H1 (cell line): ENCODE data around the gene LTB4R. TPM values are rescaled to one million over a fixed set of nuclear protein-coding genes. Genes with fewer than 3 reads are reported as not detected.

ENCODE experiments used
- CTCF ChIA-PET: fragments of 300-600 bp; sonication (Branson Sonifier 250); formaldehyde crosslinking; loops from one replicate; lab custom pipeline; 2021; ENCODE audit not compliant: partially characterized antibody; lab: Charles Lee
- POLR2A ChIA-PET: fragments of 300-600 bp; sonication (Branson Sonifier 250); formaldehyde crosslinking; loops from one replicate; lab custom pipeline; 2021; ENCODE audit warnings: inconsistent platforms; ENCODE audit not compliant: partially characterized antibody; lab: Charles Lee
- DNase-seq, 2 experiments: peaks; one replicate each; pipeline versions ENCODE4 v3.0.0 to v3.0.0-alpha.2; 2010 to 2022; ENCODE audit warnings: low spot score in 2 of 2, low read depth in 1 of 2, mixed read lengths in 1 of 2
- FAIRE-seq: peaks from 2 replicates; lab custom pipeline; 2011; peaks lifted over from hg19 to GRCh38; lab: Jason Lieb, UNC
- H2AFZ ChIP-seq: 2 replicates; pipeline ENCODE4 v1.8.1; 2012; ENCODE audit warnings: low read length, inconsistent platforms
- H2AK5ac ChIP-seq: 2 replicates; pipeline ENCODE4 v1.6.1; 2013; ENCODE audit warnings: low read depth, low read length
- H2BK120ac ChIP-seq: replicated peaks from 2 replicates; pipeline ENCODE3; 2013; ENCODE audit warnings: low read depth, low read length, inconsistent platforms
- H2BK12ac ChIP-seq: 2 replicates; pipeline ENCODE4 v1.6.1; 2013; ENCODE audit warnings: low read depth, low read length
- H2BK15ac ChIP-seq: 2 replicates; pipeline ENCODE4 v1.6.1; 2013; ENCODE audit warnings: low read length
- H2BK20ac ChIP-seq: 2 replicates; pipeline ENCODE4 v1.6.1; 2013; ENCODE audit warnings: low read length
- H2BK5ac ChIP-seq: 2 replicates; pipeline ENCODE4 v1.6.1; 2013; ENCODE audit warnings: low read depth, low read length
- H3K14ac ChIP-seq: 2 replicates; pipeline ENCODE4 v1.6.1; 2013; ENCODE audit warnings: inconsistent platforms; ENCODE audit not compliant: insufficient read length
- H3K18ac ChIP-seq: 2 replicates; pipeline ENCODE4 v1.6.1; 2013; ENCODE audit warnings: low read length; ENCODE audit errors: extremely low read depth
- H3K23ac ChIP-seq: 2 replicates; pipeline ENCODE4 v1.6.1; 2013; ENCODE audit warnings: inconsistent platforms; ENCODE audit not compliant: insufficient read length
- H3K23me2 ChIP-seq: 2 replicates; pipeline ENCODE4 v1.6.1; 2013; ENCODE audit warnings: low read depth, low read length
- H3K27ac ChIP-seq: 2 replicates; pipeline ENCODE4 v1.6.1; 2011; ENCODE audit warnings: low read depth, low read length, inconsistent platforms
- H3K27me3 ChIP-seq, 4 experiments: replicated peaks in 1 of 4; 1 replicate in 1 of 4; 2 replicates in 3 of 4; pipeline versions ENCODE4 v1.6.1 to v1.8.1; 2011 to 2013; ENCODE audit warnings: low read length in 3 of 4, mild to moderate bottlenecking in 3 of 4, inconsistent platforms in 2 of 4, mixed read lengths in 2 of 4, moderate library complexity in 1 of 4; ENCODE audit not compliant: control insufficient read depth in 3 of 4, insufficient read depth in 3 of 4; ENCODE audit errors: extremely low read depth in 1 of 4
- H3K36me3 ChIP-seq, 4 experiments: 2 replicates each; pipeline versions ENCODE4 v1.6.1 to v1.8.1; 2011 to 2013; ENCODE audit warnings: mild to moderate bottlenecking in 4 of 4, low read length in 3 of 4, moderate library complexity in 2 of 4, control low read depth in 1 of 4, inconsistent platforms in 1 of 4; ENCODE audit not compliant: insufficient read depth in 4 of 4, control insufficient read depth in 2 of 4
- H3K4ac ChIP-seq: replicated peaks from 2 replicates; pipeline ENCODE3; 2013; ENCODE audit warnings: low read length, low read depth, mixed read lengths, inconsistent platforms; ENCODE audit not compliant: insufficient read length
- H3K4me1 ChIP-seq, 4 experiments: replicated peaks in 1 of 4; 1 replicate in 1 of 4; 2 replicates in 3 of 4; pipeline versions ENCODE4 v1.6.1 to v1.8.1; 2011 to 2013; ENCODE audit warnings: low read length in 3 of 4, inconsistent platforms in 2 of 4, mixed read lengths in 1 of 4; ENCODE audit not compliant: insufficient read depth in 4 of 4, control insufficient read depth in 3 of 4
- H3K4me2 ChIP-seq, 2 experiments: 2 replicates each; pipeline versions ENCODE4 v1.6.1 to v1.8.1; 2011 to 2013; ENCODE audit warnings: low read depth in 2 of 2, low read length in 2 of 2, control low read depth in 1 of 2, inconsistent platforms in 1 of 2, mild to moderate bottlenecking in 1 of 2; ENCODE audit not compliant: insufficient read depth in 1 of 2
- H3K4me3 ChIP-seq, 4 experiments: fragments of 200-600, 300-600 bp in 1 of 4; sonication (generic), shearing (Covaris generic), sonication (Bioruptor Twin) in 1 of 4; 2 replicates each; pipeline versions ENCODE4 v1.5.1 to v1.8.1; 2011 to 2016; ENCODE audit warnings: low read length in 4 of 4, low read depth in 3 of 4, control low read depth in 2 of 4, inconsistent platforms in 2 of 4, mild to moderate bottlenecking in 2 of 4, mixed read lengths in 1 of 4, moderate library complexity in 1 of 4; ENCODE audit not compliant: insufficient read depth in 2 of 4; ENCODE audit errors: extremely low read depth in 1 of 4
- H3K56ac ChIP-seq: replicated peaks from 2 replicates; pipeline ENCODE3; 2013; ENCODE audit warnings: low read depth, mild to moderate bottlenecking, mixed read lengths, low read length, inconsistent platforms; ENCODE audit not compliant: insufficient read length
- H3K79me1 ChIP-seq: 2 replicates; pipeline ENCODE4 v1.6.1; 2013; ENCODE audit warnings: low read depth, low read length, control low read depth
- H3K79me2 ChIP-seq, 2 experiments: 2 replicates each; pipeline versions ENCODE4 v1.6.1 to v1.8.1; 2012 to 2013; ENCODE audit warnings: low read length in 2 of 2, mild to moderate bottlenecking in 2 of 2, inconsistent platforms in 1 of 2; ENCODE audit not compliant: insufficient read depth in 2 of 2, control insufficient read depth in 1 of 2
- H3K9ac ChIP-seq, 4 experiments: replicated peaks in 1 of 4; 1 replicate in 1 of 4; 2 replicates in 3 of 4; pipeline versions ENCODE4 v1.6.1 to v1.8.1; 2011 to 2013; ENCODE audit warnings: low read depth in 3 of 4, low read length in 3 of 4, control low read depth in 2 of 4, mild to moderate bottlenecking in 2 of 4, moderate library complexity in 2 of 4, inconsistent platforms in 1 of 4; ENCODE audit errors: extremely low read depth in 1 of 4
- H3K9me3 ChIP-seq, 2 experiments: 2 replicates each; pipeline versions ENCODE4 v1.6.1 to v1.8.1; 2012 to 2013; ENCODE audit warnings: mild to moderate bottlenecking in 2 of 2, moderate library complexity in 2 of 2, control low read depth in 1 of 2, inconsistent platforms in 1 of 2, low read depth in 1 of 2, low read length in 1 of 2, mixed read lengths in 1 of 2; ENCODE audit not compliant: insufficient read depth in 2 of 2
- H4K20me1 ChIP-seq, 2 experiments: replicated peaks in 1 of 2; 2 replicates each; pipeline versions ENCODE3 to v1.8.1; 2011 to 2013; ENCODE audit warnings: inconsistent platforms in 2 of 2, low read length in 2 of 2, mild to moderate bottlenecking in 1 of 2; ENCODE audit not compliant: insufficient read depth in 2 of 2, control insufficient read depth in 1 of 2
- H4K5ac ChIP-seq: 2 replicates; pipeline ENCODE4 v1.6.1; 2013; ENCODE audit warnings: low read length, low read depth, mixed read lengths, inconsistent platforms; ENCODE audit not compliant: insufficient read length
- H4K8ac ChIP-seq: 2 replicates; pipeline ENCODE4 v1.8.0; 2013; ENCODE audit warnings: mild to moderate bottlenecking, moderate library complexity, low read length, inconsistent platforms; ENCODE audit not compliant: insufficient read depth; ENCODE audit errors: extremely low read depth
- H4K91ac ChIP-seq: replicated peaks from 2 replicates; pipeline ENCODE3; 2013; ENCODE audit warnings: low read length, mixed read lengths, inconsistent platforms; ENCODE audit not compliant: insufficient read length
- CREB1 ChIP-seq: IDR thresholded peaks from 2 replicates; pipeline ENCODE4 v1.6.1; 2012; ENCODE audit warnings: inconsistent platforms
- POLR2AphosphoS5 ChIP-seq: IDR thresholded peaks from 2 replicates; pipeline ENCODE4 v1.6.1; 2011; ENCODE audit warnings: low read depth, low read length
- TEAD4 ChIP-seq: IDR thresholded peaks from 2 replicates; pipeline ENCODE4 v1.6.1; 2012; ENCODE audit warnings: low read depth, low read length, inconsistent platforms, mixed read lengths
- YY1 ChIP-seq: IDR thresholded peaks from 2 replicates; pipeline ENCODE4 v1.6.1; 2011; ENCODE audit warnings: low read depth, mild to moderate bottlenecking, low read length
- WGBS, 2 experiments: shearing (Covaris generic) in 1 of 2; methylation state at CpG; one replicate each; pipeline versions ENCODE4 v1.1.6 to v1.1.7; 2013 to 2015; ENCODE audit warnings: low lambda C conversion rate in 2 of 2, mixed read lengths in 2 of 2, inconsistent platforms in 1 of 2, low coverage in 1 of 2, missing lambda C conversion rate in 1 of 2; ENCODE audit not compliant: insufficient replicate concordance in 2 of 2, insufficient coverage in 1 of 2, insufficient read length in 1 of 2; ENCODE audit errors: extremely low coverage in 1 of 2, missing lambda C conversion rate in 1 of 2; 5-methylcytosine and 5-hydroxymethylcytosine counted together
- polyA plus RNA-seq, 7 experiments: library from polyadenylated mRNA; depleted of rRNA in 3 of 7; stranded (reverse) in 5 of 7; unstranded in 2 of 7; fragments of >200 nt in 5 of 7; fragments of 200-250 nt in 2 of 7; gene quantifications; 1 replicate in 5 of 7; 2 replicates in 1 of 7; 4 replicates in 1 of 7; pipeline versions ENCODE4 v1.2.1 to v1.2.3, GENCODE V29; 2011 to 2013; ENCODE audit warnings: missing spikeins in 2 of 7, mixed read lengths in 2 of 7
- total RNA-seq: library from RNA; stranded (reverse); fragmentation: NEBNext Ultra II Directional; extraction: Animal tissue kit (Norgen Biotek cat#: 25700); gene quantifications from 2 replicates; pipeline ENCODE4 v1.2.1, GENCODE V29; 2021
- TF ChIP-seq, protein P1 (sequence below), 3 experiments: IDR thresholded peaks; 1 replicate in 2 of 3; 2 replicates in 1 of 3; pipeline versions ENCODE4 v1.5.1 to v1.6.1; 2011; ENCODE audit warnings: low read length in 3 of 3, mild to moderate bottlenecking in 3 of 3, inconsistent platforms in 2 of 3, low read depth in 1 of 3, moderate library complexity in 1 of 3; ENCODE audit not compliant: insufficient read depth in 1 of 3; ENCODE audit errors: control extremely low read depth in 1 of 3
- TF ChIP-seq, protein P2 (sequence below): IDR thresholded peaks from 2 replicates; pipeline ENCODE4 v1.6.1; 2012; ENCODE audit warnings: low read length, inconsistent platforms

LTB4R gene
- total and polyA plus RNA-seq, 2 of the 8 experiments (the other 6 are each of a cell fraction or from before 2014, with no cell fraction given): 4.1 to 6.7 TPM

DNA sequence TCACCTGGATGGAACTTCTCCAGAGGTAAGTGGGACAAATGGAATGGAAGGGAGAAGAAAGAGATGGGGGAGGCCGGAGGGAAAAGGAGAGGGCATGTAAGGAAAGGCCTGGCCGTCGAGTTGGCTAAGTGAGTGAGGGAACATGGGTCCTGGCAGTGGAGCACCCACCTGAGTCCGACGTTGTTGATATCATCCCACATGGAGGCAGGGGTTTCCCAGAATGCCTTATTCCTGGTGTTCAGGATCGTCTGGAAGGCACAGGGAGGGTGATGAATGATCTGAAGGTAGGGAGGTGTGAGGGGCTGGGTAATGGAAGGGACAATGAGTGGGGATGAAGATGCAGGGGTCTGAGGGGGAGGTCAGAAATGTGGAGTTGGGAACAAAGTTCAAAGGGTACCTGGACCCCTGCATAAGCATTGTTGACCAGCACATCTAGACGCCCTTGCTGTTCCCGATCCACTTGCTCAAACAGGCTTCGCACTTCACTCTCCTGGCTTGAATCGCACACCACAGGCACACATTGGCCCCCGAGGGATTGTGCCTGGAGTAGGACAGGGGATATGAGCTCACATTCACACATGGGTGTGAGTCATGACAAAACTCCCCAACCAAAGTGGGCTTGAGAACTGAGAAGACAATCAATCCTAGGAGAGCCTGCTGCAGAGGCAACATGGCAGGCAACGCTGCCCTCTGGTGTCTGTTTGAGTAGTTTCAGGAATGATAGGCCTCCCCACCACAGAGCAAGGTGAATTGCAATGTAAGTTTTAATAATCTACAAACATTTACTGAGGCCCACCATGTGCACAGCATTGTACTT lies 14.8 kb upstream of the LTB4R start:
- Histone ChIP-seq H2BK20ac (no peak overlapping the region), H2AK5ac (no peak overlapping the region), H2BK12ac (no peak overlapping the region), H3K4me2 (0 out of 4 replicates have a peak overlapping the region, but pooled peaks of 1 of the 2 experiments have one; percentile 18), H3K18ac (no peak overlapping the region), H3K23me2 (peaks cover 4% of the 10 kb centered on the region; the same call in 1 of the 2 replicates), H4K5ac (no peak overlapping the region), H3K27ac (no peak overlapping the region), H3K9ac (no peak overlapping the region), H2BK5ac (no peak overlapping the region), H3K4me3 (no peak overlapping the region), H3K56ac (no peak overlapping the region), H3K14ac (no peak overlapping the region), H2BK120ac (no peak overlapping the region), H3K4ac (no peak overlapping the region), H3K9me3 (no peaks in the 10 kb centered on the region), H2AFZ (no peak overlapping the region), H4K20me1 (peaks cover 2% of the 10 kb centered on the region in 2 experiments), H3K79me1 (peaks cover 5% of the 10 kb centered on the region; the same call in 1 of the 2 replicates), H3K4me1 (peaks cover 0 to 7% (median 4%) of the 10 kb centered on the region in 4 experiments; a peak in 5 of 7 replicates), H3K79me2 (peaks cover 4 to 13% of the 10 kb centered on the region in 2 experiments; a peak in 2 of 4 replicates), H3K36me3 (peaks cover 2 to 14% (median 4%) of the 10 kb centered on the region in 4 experiments; a peak in 5 of 8 replicates), H4K8ac (no peak overlapping the region), H2BK15ac (no peak overlapping the region), H3K23ac (no peak overlapping the region), H4K91ac (no peak overlapping the region), H3K27me3 (no peaks in the 10 kb centered on the region)
- ChIA-PET POLR2A (interaction anchor here (0.8 to 6.1 kb wide), 10 partner anchors 11 to 81 kb away, joined by 3 to 50 read pairs (median 8); partner anchors contain the start of genes CIDEB, GMPR2, LTB4R and LTB4R2), CTCF (interaction anchor here (0.8 to 9.0 kb wide), 22 partner anchors 12 to 140 kb away, joined by 3 to 163 read pairs (median 8); partner anchors contain the start of genes CIDEB, GMPR2, IPO4 and KHNYN)
- DNase-seq: peak; percentile 57 to 62
- peak; percentile 89 for FAIRE-seq
- 74% methylated on average over 12 of the region's 12 CpGs; no CpG with 5 or more reads in 1 of the 2 experiments for WGBS, 2 experiments
- 0 out of 2 replicates have a peak, but pooled peaks have one; percentile 27 for TF ChIP-seq CREB1
- TF ChIP-seq, protein P1, sequence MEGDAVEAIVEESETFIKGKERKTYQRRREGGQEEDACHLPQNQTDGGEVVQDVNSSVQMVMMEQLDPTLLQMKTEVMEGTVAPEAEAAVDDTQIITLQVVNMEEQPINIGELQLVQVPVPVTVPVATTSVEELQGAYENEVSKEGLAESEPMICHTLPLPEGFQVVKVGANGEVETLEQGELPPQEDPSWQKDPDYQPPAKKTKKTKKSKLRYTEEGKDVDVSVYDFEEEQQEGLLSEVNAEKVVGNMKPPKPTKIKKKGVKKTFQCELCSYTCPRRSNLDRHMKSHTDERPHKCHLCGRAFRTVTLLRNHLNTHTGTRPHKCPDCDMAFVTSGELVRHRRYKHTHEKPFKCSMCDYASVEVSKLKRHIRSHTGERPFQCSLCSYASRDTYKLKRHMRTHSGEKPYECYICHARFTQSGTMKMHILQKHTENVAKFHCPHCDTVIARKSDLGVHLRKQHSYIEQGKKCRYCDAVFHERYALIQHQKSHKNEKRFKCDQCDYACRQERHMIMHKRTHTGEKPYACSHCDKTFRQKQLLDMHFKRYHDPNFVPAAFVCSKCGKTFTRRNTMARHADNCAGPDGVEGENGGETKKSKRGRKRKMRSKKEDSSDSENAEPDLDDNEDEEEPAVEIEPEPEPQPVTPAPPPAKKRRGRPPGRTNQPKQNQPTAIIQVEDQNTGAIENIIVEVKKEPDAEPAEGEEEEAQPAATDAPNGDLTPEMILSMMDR (IDR thresholded peaks at IDR 0.05; ENCODE audit: control extremely low read depth in 1 of 3, insufficient read depth in 1 of 3, low read depth in 1 of 3, low read length in 3 of 3): peak; percentile 72 to 83 (median 76)
- TF ChIP-seq, protein P2, sequence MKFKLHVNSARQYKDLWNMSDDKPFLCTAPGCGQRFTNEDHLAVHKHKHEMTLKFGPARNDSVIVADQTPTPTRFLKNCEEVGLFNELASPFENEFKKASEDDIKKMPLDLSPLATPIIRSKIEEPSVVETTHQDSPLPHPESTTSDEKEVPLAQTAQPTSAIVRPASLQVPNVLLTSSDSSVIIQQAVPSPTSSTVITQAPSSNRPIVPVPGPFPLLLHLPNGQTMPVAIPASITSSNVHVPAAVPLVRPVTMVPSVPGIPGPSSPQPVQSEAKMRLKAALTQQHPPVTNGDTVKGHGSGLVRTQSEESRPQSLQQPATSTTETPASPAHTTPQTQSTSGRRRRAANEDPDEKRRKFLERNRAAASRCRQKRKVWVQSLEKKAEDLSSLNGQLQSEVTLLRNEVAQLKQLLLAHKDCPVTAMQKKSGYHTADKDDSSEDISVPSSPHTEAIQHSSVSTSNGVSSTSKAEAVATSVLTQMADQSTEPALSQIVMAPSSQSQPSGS: no peak
- TF ChIP-seq YY1: 0 out of 2 replicates have a peak, but pooled peaks have one; percentile 49
- TF ChIP-seq POLR2AphosphoS5: no peak
- TF ChIP-seq TEAD4: 0 out of 2 replicates have a peak, but pooled peaks have one; percentile 17
